ENCODE results near the gene CNIH1. TPM values are rescaled to one million over a fixed set of nuclear protein-coding genes. Genes with fewer than 3 reads are reported as not detected.

CNIH1 gene
- total RNA-seq, 1 experiment from 2014 or later, result 114 TPM

DNA sequence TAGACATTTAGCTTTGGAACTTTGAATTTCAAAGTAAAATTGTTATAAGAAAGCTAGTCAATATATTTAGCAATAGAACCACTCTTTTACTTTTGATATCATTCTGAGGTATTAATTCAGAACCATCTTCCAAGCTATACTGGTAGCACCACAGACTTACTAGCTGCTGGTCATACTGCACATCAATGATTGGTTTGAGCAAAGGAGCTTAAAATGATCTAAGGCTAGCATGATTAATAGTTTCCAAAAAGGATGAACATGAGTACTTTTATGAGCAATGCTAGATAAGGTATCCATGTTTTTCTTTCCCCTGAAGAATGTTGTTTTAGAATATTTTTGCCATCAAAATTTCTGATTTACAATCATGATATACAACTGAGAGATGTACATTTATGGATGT is 17.2 kb downstream of the CNIH1 start:
- H3K36me3 ChIP-seq (ENCODE audit: low read depth), result peaks cover 27% of the 10 kb centered on the region
- H3K9me2 ChIP-seq (ENCODE audit: insufficient read depth), result no peaks in the 10 kb centered on the region
- POLR2A ChIA-PET (ENCODE audit: unreplicated experiment), result no interaction called here

DNA sequence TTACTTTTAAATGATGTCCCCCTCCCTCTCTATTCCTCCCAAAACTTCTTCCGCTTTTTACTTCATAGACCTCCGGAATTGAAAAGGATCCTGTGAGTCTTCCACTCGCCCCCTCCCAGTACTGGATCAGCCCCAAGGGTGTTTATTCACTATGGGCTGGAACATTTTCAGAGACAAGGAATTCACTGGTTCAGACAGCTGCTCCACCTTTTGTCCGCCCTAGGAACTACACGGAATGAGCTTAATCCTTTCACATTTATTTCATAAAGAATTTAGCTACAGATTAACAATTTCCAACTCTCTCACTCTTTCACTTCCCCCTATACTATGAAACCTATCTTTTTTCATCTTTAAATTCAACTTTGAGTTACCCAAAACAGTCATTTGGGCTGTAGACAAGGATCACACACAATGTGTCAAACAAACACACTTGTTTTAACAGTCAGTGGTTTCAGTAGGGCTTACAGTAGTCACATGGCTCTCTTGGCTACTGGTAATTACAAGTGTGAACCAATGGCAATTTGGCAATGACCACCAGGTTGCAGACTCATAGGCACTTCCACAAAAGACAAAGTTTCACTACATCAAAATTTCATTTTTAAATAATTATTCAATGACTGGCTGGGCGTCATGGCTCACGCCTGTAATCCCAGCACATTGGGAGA is 20.6 kb downstream of the CNIH1 start:
- Histone ChIP-seq H2AFZ (no peak overlapping the region), H3K27me3 (ENCODE audit: insufficient read depth, low read depth) (no peaks in the 10 kb centered on the region), H4K20me1 (ENCODE audit: insufficient read depth) (no peaks in the 10 kb centered on the region), H3K36me3 (ENCODE audit: low read depth) (0 out of 2 replicates have a peak, but pooled peaks cover 13% of the 10 kb centered on the region), H3K79me2 (ENCODE audit: low read depth) (no peaks in the 10 kb centered on the region), H3K4me3 (no peak overlapping the region), H3K27ac (no peak overlapping the region), H3K9me2 (ENCODE audit: insufficient read depth) (no peaks in the 10 kb centered on the region), H3K9me3 (ENCODE audit: insufficient read depth, low read depth) (no peaks in the 10 kb centered on the region), H3F3A (ENCODE audit: insufficient read depth, low read depth) (peaks cover 21% of the 10 kb centered on the region; the same call in 1 of the 2 replicates), H3K4me2 (no peak overlapping the region), H3K4me1 (replicated peaks; ENCODE audit: insufficient read depth) (no peaks in the 10 kb centered on the region)
- no peak for TF ChIP-seq EZH2 (IDR thresholded peaks at IDR 0.05; ENCODE audit: low read depth)
- TF ChIP-seq, protein P1, sequence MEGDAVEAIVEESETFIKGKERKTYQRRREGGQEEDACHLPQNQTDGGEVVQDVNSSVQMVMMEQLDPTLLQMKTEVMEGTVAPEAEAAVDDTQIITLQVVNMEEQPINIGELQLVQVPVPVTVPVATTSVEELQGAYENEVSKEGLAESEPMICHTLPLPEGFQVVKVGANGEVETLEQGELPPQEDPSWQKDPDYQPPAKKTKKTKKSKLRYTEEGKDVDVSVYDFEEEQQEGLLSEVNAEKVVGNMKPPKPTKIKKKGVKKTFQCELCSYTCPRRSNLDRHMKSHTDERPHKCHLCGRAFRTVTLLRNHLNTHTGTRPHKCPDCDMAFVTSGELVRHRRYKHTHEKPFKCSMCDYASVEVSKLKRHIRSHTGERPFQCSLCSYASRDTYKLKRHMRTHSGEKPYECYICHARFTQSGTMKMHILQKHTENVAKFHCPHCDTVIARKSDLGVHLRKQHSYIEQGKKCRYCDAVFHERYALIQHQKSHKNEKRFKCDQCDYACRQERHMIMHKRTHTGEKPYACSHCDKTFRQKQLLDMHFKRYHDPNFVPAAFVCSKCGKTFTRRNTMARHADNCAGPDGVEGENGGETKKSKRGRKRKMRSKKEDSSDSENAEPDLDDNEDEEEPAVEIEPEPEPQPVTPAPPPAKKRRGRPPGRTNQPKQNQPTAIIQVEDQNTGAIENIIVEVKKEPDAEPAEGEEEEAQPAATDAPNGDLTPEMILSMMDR (conservative IDR thresholded peaks at IDR 0.05), result peak; percentile 67
- no TSS peak for BruUV-seq (replicated peaks)
- peak in 1 of 2 experiments; percentile 43 for DNase-seq
- ChIA-PET POLR2A (ENCODE audit: unreplicated experiment) (interaction anchor here (0.6 kb wide), 3 partner anchors 10 to 1973 kb away, joined by 3 to 4 read pairs (median 3); partner anchors contain the start of gene GCH1), CTCF (interaction anchor here (0.7 to 1.0 kb wide), 2 partner anchors 11 to 54 kb away, joined by 3 to 6 read pairs; no protein-coding TSS in a partner anchor)
- intact Hi-C loops (cut with micrococcal nuclease; ENCODE audit: unreplicated experiment), result loop anchor here (5.0 kb wide), 1 partner anchor 53 kb away; no protein-coding TSS in a partner anchor

More for the DNA sequence above, 17.2 kb downstream of the CNIH1 start:
- Histone ChIP-seq H3K9me3 (ENCODE audit: insufficient read depth, low read depth) (no peaks in the 10 kb centered on the region), H3F3A (ENCODE audit: insufficient read depth, low read depth) (peaks cover 20% of the 10 kb centered on the region; the same call in 1 of the 2 replicates), H3K4me1 (replicated peaks; ENCODE audit: insufficient read depth) (no peaks in the 10 kb centered on the region), H3K4me2 (no peak overlapping the region), H3K79me2 (ENCODE audit: low read depth) (peaks cover 4% of the 10 kb centered on the region; the same call in 1 of the 2 replicates), H3K27me3 (ENCODE audit: insufficient read depth, low read depth) (no peaks in the 10 kb centered on the region), H3K4me3 (no peak overlapping the region), H3K27ac (no peak overlapping the region), H2AFZ (no peak overlapping the region), H4K20me1 (ENCODE audit: insufficient read depth) (peaks cover 6% of the 10 kb centered on the region; the same call in 1 of the 2 replicates)
- BruUV-seq (replicated peaks), result no TSS peak
- intact Hi-C loops (cut with micrococcal nuclease; ENCODE audit: unreplicated experiment), result loop anchor here (5.0 kb wide), 1 partner anchor 57 kb away; no protein-coding TSS in a partner anchor
- no peak for DNase-seq
- CTCF ChIA-PET, result no interaction called here
- TF ChIP-seq, protein P1 (conservative IDR thresholded peaks at IDR 0.05), result no peak

DNA sequence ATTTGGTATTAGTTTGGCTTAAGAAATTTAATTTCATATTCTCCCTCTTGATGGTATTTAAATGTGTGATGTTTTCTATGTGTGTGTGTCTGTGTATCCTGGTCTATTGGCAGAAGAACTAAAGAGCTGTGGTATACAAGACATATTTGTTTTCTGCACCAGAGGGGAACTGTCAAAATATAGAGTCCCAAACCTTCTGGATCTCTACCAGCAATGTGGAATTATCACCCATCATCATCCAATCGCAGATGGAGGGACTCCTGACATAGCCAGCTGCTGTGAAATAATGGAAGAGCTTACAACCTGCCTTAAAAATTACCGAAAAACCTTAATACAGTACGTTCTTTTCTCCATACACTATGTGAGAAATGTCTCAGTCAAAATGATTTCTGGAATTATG is 29.8 kb downstream of the CNIH1 start:
- no peak overlapping the region for H3K4me2 ChIP-seq
- H3K27me3 ChIP-seq (ENCODE audit: insufficient read depth, low read depth), result no peaks in the 10 kb centered on the region
- ChIA-PET CTCF (no interaction called here), POLR2A (ENCODE audit: unreplicated experiment) (no interaction called here)
- no peak overlapping the region for H2AFZ ChIP-seq
- no peaks in the 10 kb centered on the region; the same call in 1 of the 2 replicates for H3F3A ChIP-seq (ENCODE audit: insufficient read depth, low read depth)
- no peaks in the 10 kb centered on the region for H3K9me3 ChIP-seq (ENCODE audit: insufficient read depth, low read depth)
- no peaks in the 10 kb centered on the region for H3K4me1 ChIP-seq (replicated peaks; ENCODE audit: insufficient read depth)
- TF ChIP-seq EZH2 (IDR thresholded peaks at IDR 0.05; ENCODE audit: low read depth), result no peak
- TF ChIP-seq, protein P1 (conservative IDR thresholded peaks at IDR 0.05), result no peak
- H3K4me3 ChIP-seq, result no peak overlapping the region
- intact Hi-C loops (cut with micrococcal nuclease; ENCODE audit: unreplicated experiment), result no loop called here
- no peaks in the 10 kb centered on the region for H3K9me2 ChIP-seq (ENCODE audit: insufficient read depth)
- no peak for DNase-seq
- no TSS peak for BruUV-seq (replicated peaks)
- peaks cover 23% of the 10 kb centered on the region for H3K36me3 ChIP-seq (ENCODE audit: low read depth)
- H3K27ac ChIP-seq, result no peak overlapping the region
- H4K20me1 ChIP-seq (ENCODE audit: insufficient read depth), result no peaks in the 10 kb centered on the region
- no peaks in the 10 kb centered on the region for H3K79me2 ChIP-seq (ENCODE audit: low read depth)
